Measurements from ENCODE around the gene SRRT.

Gene SRRT

DNA sequence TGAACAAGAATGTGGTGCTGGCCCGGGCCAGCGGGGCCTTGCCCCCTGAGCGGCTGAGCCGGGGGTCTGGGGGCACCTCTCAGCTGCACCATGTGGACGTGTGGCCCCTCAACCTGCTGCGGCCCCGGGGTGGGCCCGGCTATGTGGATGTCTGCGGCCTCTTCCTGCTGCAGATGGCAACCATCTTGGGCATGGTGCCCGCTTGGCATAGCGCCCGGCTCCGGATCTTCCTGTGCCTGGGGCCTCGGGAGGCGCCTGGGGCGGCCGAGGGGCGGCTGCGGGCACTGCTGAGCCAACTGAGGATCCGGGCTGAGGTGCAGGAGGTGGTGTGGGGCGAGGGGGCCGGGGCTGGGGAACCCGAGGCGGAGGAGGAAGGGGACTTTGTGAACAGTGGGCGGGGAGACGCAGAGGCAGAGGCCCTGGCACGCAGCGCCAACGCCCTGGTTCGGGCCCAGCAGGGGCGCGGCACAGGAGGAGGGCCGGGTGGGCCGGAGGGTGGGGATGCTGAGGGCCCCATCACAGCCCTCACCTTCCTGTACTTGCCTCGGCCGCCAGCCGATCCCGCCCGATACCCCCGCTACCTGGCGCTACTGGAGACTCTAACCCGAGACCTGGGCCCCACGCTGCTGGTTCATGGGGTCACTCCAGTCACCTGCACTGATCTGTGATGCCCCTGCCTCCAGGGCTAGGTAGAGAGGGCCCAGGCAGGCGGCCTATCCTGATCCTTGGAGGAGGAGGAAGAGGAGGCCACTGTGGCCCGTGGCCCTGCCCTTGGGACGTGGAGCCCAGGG lies 8.8 kb upstream of the SRRT start (continued):
- TF ChIP-seq, protein P1, sequence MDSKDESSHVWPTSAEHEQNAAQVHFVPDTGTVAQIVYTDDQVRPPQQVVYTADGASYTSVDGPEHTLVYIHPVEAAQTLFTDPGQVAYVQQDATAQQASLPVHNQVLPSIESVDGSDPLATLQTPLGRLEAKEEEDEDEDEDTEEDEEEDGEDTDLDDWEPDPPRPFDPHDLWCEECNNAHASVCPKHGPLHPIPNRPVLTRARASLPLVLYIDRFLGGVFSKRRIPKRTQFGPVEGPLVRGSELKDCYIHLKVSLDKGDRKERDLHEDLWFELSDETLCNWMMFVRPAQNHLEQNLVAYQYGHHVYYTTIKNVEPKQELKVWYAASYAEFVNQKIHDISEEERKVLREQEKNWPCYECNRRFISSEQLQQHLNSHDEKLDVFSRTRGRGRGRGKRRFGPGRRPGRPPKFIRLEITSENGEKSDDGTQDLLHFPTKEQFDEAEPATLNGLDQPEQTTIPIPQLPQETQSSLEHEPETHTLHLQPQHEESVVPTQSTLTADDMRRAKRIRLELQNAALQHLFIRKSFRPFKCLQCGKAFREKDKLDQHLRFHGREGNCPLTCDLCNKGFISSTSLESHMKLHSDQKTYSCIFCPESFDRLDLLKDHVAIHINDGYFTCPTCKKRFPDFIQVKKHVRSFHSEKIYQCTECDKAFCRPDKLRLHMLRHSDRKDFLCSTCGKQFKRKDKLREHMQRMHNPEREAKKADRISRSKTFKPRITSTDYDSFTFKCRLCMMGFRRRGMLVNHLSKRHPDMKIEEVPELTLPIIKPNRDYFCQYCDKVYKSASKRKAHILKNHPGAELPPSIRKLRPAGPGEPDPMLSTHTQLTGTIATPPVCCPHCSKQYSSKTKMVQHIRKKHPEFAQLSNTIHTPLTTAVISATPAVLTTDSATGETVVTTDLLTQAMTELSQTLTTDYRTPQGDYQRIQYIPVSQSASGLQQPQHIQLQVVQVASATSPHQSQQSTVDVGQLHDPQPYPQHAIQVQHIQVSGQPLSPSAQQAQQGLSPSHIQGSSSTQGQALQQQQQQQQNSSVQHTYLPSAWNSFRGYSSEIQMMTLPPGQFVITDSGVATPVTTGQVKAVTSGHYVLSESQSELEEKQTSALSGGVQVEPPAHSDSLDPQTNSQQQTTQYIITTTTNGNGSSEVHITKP (tag by site-specific recombination; IDR thresholded peaks at IDR 0.05): peak; percentile 18; the same call in 1 of the 2 replicates
- peak; percentile 30; the same call in 1 of the 2 replicates for TF ChIP-seq KLF1 (tag by site-specific recombination; IDR thresholded peaks at IDR 0.05)

DNA sequence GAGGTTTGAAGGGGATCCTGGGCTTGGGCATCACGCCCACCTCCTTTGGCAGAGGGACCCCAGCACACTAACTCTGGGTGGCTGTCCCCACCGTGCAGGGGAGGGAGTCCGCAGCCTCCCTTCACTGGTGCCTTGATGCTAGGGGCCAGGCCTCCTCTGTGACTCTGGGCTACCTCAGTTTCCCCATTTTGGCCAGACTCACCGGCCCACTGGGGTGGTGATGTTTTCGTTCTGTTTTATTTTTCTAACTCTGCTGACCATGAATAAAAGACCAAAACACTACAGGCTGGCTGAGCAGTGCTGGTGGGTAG lies 8.2 kb upstream of the SRRT start:
- no peaks in the 10 kb centered on the region for H3K9me3 ChIP-seq (ENCODE audit: control insufficient read depth, insufficient read depth, low read depth, low read length)
- peak overlapping the region; percentile 64 for H3K4me3 ChIP-seq (ENCODE audit: low read depth, low read length)
- peaks cover 9 to 18% of the 10 kb centered on the region in 2 experiments; a peak in 2 of 3 replicates for H3K36me3 ChIP-seq (ENCODE audit: control insufficient read depth in 2 of 2, insufficient read depth in 1 of 2, low read length in 2 of 2)
- H3K27ac ChIP-seq (ENCODE audit: extremely low read depth, low read depth, low read length): peak overlapping the region; percentile 86; the same call in 1 of the 2 replicates
- CTCF ChIA-PET: interaction anchor here (0.6 to 1.0 kb wide), 3 partner anchors 9 to 142 kb away, joined by 3 to 4 read pairs (median 4); partner anchors contain the start of gene SLC12A9
- POLR2A ChIA-PET: interaction anchor here (1.0 to 1.4 kb wide), 4 partner anchors 8 to 161 kb away, joined by 6 to 9 read pairs (median 7); partner anchors contain the start of genes POP7, SLC12A9, SRRT and UFSP1
- TF ChIP-seq ZNF600 (tag by site-specific recombination; IDR thresholded peaks at IDR 0.05): peak; percentile 22; the same call in 1 of the 2 replicates
- no peak for TF ChIP-seq ZXDB (tag by site-specific recombination; IDR thresholded peaks at IDR 0.05)
- no peak for TF ChIP-seq ZNF76 (tag by site-specific recombination; IDR thresholded peaks at IDR 0.05; ENCODE audit: borderline replicate concordance, low read depth)
- H3K4me1 ChIP-seq (ENCODE audit: control insufficient read depth, insufficient read depth, low read length): no peaks in the 10 kb centered on the region; the same call in 1 of the 2 replicates

DNA sequence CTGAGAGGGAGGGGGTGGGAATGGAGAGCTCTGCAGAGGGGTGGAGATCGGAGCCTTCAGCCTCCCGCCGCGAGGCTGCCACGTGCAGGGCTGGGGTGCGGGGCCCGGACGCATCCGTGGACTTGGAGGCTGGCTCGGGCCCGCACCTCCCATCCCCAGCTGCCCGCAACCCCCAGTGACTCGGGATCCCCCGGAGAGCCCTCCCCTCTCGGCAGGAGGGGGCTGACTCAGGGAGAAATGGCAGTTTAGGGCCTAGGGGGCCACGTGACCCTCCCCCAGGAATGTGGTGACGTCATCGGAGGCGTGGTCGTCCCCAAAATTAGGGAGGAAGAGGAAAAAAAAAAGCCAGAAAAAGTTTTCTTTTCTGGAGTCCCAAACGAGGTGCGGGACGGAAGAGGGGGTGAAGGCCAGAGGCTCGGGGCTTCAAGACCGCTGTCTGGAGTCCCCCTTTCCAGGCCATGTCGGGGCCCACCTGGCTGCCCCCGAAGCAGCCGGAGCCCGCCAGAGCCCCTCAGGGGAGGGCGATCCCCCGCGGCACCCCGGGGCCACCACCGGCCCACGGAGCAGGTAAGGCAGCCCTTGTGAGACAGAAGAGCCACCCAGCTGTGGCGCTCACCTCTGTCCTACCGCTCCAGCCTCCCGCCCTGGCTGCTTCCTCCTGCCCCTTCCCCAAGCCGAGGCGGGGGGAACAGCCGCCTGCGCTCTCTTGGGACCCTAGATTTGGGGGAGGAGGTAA lies 7.7 kb upstream of the SRRT start, which contains the start of gene TRIP6:
TRIP6 (plus strand) TSS at position 348 of the 736 bp plus-strand sequence; CDS start at position 459, 111 bp downstream.
- Histone ChIP-seq H3K36me3 (ENCODE audit: control insufficient read depth in 2 of 2, insufficient read depth in 1 of 2, low read length in 2 of 2) (peaks cover 14 to 21% of the 10 kb centered on the region in 2 experiments; a peak in 2 of 3 replicates), H3K4me3 (ENCODE audit: low read depth, low read length) (peak within 1 kb of the TSS; percentile 64), H3K9me3 (ENCODE audit: control insufficient read depth, insufficient read depth, low read depth, low read length) (no peaks in the 10 kb centered on the region), H3K4me1 (ENCODE audit: control insufficient read depth, insufficient read depth, low read length) (no peaks in the 10 kb centered on the region; the same call in 1 of the 2 replicates), H3K27ac (ENCODE audit: extremely low read depth, low read depth, low read length) (peak within 1 kb of the TSS; percentile 86; the same call in 1 of the 2 replicates)
- POLR2A ChIA-PET: interaction anchor here (1.0 to 1.4 kb wide), 5 partner anchors 8 to 438 kb away, joined by 4 to 9 read pairs (median 7); partner anchors contain the start of genes POP7, SLC12A9, SRRT and UFSP1
- CTCF ChIA-PET: interaction anchor here (0.6 to 1.0 kb wide), 3 partner anchors 9 to 142 kb away, joined by 3 to 4 read pairs (median 4); partner anchors contain the start of gene SLC12A9
- TF ChIP-seq ZNF571 (tag by site-specific recombination; IDR thresholded peaks at IDR 0.05): no peak
- TF ChIP-seq, protein P2, sequence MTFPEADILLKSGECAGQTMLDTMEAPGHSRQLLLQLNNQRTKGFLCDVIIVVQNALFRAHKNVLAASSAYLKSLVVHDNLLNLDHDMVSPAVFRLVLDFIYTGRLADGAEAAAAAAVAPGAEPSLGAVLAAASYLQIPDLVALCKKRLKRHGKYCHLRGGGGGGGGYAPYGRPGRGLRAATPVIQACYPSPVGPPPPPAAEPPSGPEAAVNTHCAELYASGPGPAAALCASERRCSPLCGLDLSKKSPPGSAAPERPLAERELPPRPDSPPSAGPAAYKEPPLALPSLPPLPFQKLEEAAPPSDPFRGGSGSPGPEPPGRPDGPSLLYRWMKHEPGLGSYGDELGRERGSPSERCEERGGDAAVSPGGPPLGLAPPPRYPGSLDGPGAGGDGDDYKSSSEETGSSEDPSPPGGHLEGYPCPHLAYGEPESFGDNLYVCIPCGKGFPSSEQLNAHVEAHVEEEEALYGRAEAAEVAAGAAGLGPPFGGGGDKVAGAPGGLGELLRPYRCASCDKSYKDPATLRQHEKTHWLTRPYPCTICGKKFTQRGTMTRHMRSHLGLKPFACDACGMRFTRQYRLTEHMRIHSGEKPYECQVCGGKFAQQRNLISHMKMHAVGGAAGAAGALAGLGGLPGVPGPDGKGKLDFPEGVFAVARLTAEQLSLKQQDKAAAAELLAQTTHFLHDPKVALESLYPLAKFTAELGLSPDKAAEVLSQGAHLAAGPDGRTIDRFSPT (tag by site-specific recombination; IDR thresholded peaks at IDR 0.05): peak; percentile 86
- TF ChIP-seq ZNF843 (tag by site-specific recombination; IDR thresholded peaks at IDR 0.05): peak; percentile 67
- TF ChIP-seq ZNF175 (tag by site-specific recombination; IDR thresholded peaks at IDR 0.05): no peak
- no peak for TF ChIP-seq ZSCAN16 (tag by site-specific recombination; IDR thresholded peaks at IDR 0.05)
- TF ChIP-seq, protein P3, sequence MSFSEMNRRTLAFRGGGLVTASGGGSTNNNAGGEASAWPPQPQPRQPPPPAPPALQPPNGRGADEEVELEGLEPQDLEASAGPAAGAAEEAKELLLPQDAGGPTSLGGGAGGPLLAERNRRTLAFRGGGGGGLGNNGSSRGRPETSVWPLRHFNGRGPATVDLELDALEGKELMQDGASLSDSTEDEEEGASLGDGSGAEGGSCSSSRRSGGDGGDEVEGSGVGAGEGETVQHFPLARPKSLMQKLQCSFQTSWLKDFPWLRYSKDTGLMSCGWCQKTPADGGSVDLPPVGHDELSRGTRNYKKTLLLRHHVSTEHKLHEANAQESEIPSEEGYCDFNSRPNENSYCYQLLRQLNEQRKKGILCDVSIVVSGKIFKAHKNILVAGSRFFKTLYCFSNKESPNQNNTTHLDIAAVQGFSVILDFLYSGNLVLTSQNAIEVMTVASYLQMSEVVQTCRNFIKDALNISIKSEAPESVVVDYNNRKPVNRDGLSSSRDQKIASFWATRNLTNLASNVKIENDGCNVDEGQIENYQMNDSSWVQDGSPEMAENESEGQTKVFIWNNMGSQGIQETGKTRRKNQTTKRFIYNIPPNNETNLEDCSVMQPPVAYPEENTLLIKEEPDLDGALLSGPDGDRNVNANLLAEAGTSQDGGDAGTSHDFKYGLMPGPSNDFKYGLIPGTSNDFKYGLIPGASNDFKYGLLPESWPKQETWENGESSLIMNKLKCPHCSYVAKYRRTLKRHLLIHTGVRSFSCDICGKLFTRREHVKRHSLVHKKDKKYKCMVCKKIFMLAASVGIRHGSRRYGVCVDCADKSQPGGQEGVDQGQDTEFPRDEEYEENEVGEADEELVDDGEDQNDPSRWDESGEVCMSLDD (tag by site-specific recombination; IDR thresholded peaks at IDR 0.05): peak; percentile 98
- no peak for TF ChIP-seq SALL2 (tag by site-specific recombination; IDR thresholded peaks at IDR 0.05; ENCODE audit: borderline replicate concordance)
- TF ChIP-seq, protein P4, sequence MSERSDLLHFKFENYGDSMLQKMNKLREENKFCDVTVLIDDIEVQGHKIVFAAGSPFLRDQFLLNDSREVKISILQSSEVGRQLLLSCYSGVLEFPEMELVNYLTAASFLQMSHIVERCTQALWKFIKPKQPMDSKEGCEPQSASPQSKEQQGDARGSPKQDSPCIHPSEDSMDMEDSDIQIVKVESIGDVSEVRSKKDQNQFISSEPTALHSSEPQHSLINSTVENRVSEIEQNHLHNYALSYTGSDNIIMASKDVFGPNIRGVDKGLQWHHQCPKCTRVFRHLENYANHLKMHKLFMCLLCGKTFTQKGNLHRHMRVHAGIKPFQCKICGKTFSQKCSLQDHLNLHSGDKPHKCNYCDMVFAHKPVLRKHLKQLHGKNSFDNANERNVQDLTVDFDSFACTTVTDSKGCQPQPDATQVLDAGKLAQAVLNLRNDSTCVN (tag by site-specific recombination; optimal IDR thresholded peaks at IDR 0.05): peak; percentile 43
- no peak for TF ChIP-seq HOXD13 (CRISPR knock-in tag; IDR thresholded peaks at IDR 0.05; ENCODE audit: borderline replicate concordance)
- peak; percentile 71 for TF ChIP-seq YY1 (tag by site-specific recombination; IDR thresholded peaks at IDR 0.05)
- no peak; the same call in 1 of the 2 replicates for TF ChIP-seq ZNF561 (tag by site-specific recombination; IDR thresholded peaks at IDR 0.05; ENCODE audit: borderline replicate concordance)
- TF ChIP-seq ZIC2 (tag by site-specific recombination; IDR thresholded peaks at IDR 0.05): peak; percentile 97
- TF ChIP-seq MEIS1 (CRISPR knock-in tag; IDR thresholded peaks at IDR 0.05; ENCODE audit: borderline replicate concordance): no peak
- no peak for TF ChIP-seq ZNF791 (tag by site-specific recombination; IDR thresholded peaks at IDR 0.05)
- no peak for TF ChIP-seq HOXA7 (CRISPR knock-in tag; IDR thresholded peaks at IDR 0.05; ENCODE audit: borderline replicate concordance)

Measured in HEK293 (cell line).